GM19240 (cell line): ENCODE data around the gene SUSD3.

ENCODE experiments used
- DNase-seq: peaks from one replicate; pipeline ENCODE4 v3.0.0; 2011; ENCODE audit warnings: low spot score; ENCODE audit not compliant: insufficient read length

The SUSD3 gene

DNA sequence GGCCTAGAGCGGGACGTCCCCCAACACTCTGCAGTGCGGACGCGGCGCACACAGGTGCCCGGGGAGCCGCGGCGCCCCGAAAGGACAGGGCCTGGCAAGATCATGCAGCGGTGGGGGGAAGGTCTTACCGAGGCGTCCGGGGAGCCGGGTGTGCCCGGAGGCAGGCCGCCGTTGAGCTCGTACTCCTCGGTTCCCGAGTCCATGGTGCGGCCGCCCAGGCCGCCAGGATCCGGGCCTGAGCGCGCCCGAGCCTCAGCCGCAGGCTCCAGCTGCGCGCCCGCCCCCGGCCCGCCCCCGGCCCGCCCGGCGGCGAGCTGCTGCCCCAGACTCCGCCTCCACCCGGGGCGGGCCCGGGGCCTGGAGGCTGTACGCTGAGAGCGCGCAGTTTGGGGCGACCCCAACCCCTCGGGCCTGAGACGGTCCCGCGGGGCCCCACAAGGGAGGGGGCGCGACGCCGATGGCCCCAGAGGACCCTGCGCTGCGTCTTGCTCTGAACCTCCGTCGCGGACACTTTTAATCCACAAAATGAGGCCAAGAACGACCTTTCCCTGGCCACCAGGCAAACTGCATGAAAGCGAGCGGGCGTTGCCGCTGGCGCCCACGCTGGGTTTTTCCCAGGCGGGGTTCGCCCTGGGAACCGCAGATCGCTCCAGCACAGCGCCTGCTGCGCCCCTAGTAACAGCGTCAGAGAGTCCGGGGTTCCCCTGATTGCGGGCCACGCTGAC, 75.7 kb downstream of the SUSD3 start, which contains the start of gene NINJ1:
Gene NINJ1, minus strand, starts transcription at position 237 of the 725 bp plus-strand sequence. Its CDS starts 34 bp downstream, at position 203.
- peak; percentile 75 for DNase-seq
